Superior temporal gyrus (tissue), 1 donor: ENCODE data around the gene GPR151.

Experiments used
- DNase-seq: peaks from one replicate; pipeline ENCODE4 v3.0.0-alpha.2; 2016; ENCODE audit errors: extremely low spot score

GPR151 gene

DNA sequence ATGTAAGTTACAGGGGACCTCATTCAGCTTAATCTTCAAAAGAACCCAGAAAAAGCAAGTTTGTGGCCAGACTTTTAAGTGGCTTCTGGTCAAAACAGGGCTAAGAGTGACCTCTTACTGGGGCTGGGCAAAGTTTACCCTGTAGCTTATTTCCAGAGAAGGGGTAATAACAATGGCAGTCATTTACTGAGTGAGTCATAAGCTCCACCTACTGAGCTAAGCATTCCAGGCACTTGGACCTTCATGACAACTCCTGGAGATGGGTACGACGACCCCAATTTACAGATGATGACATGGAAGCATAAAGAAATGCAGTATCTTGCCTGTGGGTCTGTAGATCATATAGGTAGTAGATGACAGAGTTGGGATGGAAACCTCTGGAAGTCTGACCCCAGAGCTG is 4.7 kb upstream of the GPR151 start:
- DNase-seq, result no peak

DNA sequence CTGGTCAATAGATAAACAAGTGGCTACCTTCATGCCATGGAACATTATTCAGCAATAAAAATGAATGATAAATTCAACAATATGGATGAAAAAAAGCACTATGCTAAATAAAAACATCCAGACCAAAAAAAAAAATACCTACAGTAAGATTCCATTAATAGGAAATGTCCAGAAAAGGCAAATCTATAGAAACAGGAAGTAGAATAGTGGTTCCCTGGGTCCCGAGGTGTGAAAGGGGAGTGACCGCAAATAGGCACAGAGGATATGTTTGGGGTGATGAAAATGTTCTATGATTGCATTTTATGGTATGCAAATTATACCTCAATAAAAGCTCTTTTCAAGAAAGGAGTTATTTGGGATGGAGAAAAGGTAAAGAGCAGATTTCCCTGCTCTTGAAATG is 3.6 kb upstream of the GPR151 start:
- DNase-seq, result no peak

GRCh38 chr5:146515473-146516150 is 378 bp downstream of the GPR151 start:
- DNase-seq, result peak; percentile 45

DNA sequence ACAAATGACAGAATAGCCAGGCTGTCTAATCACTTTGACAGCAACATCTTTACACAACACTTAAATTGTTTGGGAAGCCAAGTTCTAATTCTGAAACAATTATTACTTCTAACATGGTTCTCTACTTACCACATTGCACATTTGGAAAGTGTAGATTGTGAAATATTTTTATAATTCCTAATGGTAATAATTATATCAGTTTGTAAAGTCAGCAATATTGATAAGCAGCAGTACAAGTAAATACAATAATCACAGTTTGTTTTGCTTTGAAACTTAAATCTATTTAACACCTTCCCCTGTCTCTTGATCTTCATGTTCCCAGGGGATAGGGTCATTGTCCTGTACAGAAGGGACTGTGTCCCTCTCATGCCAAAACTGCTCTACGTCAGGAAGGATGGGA is 1.4 kb downstream of the GPR151 start:
- DNase-seq, result no peak

DNA sequence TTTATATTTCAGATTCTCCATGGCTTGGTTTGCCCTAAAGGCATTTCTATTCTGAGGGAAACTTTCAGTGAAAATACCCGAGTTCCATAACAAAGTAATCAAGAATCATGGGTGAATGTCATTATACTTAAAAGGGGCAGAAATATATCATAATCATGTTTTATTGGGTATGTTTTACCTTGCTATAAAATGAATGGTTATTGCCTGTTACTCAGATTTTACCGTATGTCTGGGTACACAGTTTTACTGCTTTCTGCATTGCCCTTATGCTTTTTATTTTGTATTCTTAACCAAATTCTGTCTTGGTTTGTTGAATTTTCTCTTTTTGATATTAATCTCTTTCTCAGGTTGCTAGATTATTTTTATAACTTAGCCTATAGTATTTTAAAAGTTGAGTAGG is 2.5 kb downstream of the GPR151 start:
- no peak for DNase-seq

GRCh38 chr5:146510559-146511125 is 5.3 kb downstream of the GPR151 start:
- no peak for DNase-seq

- DNase-seq, result no peak
Observed at GRCh38 chr5:146507428-146507827, 8.6 kb downstream of the GPR151 start.

DNA sequence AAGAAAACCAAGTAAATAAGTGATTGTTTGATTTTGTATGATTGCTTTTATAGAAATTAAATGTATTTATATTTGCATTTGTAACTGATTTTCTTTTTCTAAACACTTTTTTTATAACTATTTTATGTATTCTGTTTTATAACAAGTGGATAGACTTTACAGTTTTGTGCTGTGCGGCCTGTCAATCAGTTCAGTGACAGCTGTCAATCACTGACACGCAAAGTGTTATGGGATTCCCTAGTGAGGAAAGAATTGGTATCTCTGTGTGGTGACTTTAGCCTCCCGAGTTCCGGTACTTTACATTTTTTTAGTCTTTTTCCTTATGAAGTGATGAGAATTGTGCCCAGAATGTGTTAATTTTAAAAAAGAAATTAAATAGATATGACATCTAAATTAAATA is 16.3 kb downstream of the GPR151 start:
- DNase-seq, result no peak

GRCh38 chr5:146494656-146495055 is 21.3 kb downstream of the GPR151 start:
- no peak for DNase-seq

- no peak for DNase-seq
Observed at GRCh38 chr5:146490089-146490843, 25.7 kb downstream of the GPR151 start.

DNA sequence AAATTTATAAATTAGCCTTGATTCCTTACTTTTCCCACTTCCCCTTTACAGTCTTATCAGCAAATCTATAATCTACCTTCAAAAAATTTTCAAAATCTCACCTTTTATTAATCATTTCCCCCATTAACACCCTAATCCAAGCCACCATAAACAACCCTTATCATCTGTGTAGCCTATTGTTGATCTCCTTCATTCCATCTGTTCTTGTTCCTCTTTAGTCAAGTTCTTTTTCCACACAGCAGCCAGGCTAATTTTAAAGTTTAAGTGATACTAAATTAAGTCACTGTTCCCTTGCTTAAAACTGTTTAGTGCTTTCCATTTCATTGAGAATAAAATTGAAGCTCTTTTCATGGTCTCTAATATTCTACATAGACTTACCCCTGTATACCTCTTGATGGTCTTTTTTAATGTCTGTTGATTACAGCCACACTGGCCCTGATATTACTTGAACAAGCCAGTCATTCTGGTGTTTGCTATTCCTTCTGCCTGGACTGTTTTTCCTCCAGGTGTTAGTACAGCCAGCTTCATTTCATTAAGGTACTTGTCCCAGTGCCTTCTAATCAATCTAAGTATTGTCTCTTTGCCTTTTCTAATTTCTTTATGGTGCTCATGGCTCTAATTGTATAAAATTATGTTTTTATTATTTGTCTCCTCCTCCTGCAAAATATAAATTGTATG is 31.1 kb downstream of the GPR151 start:
- no peak for DNase-seq

DNA sequence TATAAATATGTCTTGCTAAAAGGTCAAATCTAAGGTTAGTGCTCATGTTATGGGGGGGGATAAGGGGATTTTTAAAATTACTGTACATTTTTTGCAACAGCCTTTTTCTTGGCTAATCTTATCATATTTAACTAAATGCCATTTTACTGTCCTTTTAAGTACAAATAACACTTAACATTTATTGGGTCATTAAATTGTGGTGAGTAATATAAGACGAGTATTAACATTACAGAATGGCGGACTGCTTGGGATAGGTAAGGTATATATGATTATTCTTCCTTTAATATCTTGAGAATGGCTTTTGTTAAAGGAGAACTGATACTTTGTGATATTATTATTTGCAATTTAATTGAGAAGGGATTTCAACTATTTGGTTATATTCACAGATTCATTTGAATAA is 33.2 kb downstream of the GPR151 start:
- no peak for DNase-seq

- DNase-seq, result no peak
Observed at GRCh38 chr5:146475906-146476305, 40.1 kb downstream of the GPR151 start.

GRCh38 chr5:146475190-146475780 is 40.7 kb downstream of the GPR151 start:
- no peak for DNase-seq

DNA sequence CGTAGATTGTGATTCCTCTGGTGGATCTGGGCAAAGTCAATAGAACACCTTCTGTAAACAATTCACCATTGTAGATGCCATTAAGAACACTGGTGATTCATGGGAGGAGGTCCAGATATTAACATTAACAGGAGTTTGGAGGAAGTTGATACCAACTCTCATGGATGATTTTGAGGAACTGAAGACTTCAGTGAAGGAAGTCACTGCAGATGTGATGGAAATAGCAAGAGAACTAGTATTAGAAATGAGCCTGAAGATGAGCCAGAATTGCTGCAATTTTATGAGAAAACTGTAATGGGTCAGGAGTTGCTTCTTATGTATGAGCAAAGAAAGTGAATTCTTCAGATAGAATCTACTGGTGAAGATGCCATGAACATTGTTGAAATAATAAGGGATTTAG is 41.9 kb downstream of the GPR151 start:
- no peak for DNase-seq

DNA sequence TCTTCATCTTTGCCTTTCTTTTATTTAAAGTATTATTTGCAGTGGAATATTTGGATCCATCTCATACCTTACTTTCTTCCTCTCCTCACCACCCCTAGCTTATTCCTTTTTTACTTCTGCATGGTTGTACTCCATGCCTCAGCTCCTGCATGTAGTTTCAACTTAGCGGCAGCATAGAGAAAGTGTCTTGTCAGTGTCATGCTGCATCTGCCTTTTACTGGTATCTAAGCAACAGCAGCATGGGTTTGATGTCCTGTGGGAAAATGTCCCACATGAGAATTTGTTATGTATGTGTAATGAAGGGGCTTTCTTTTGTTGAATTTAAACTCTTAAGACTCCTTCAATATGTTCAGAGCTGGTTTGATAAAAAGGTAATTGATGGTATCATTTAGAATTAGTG is 48.2 kb downstream of the GPR151 start:
- DNase-seq, result no peak

DNA sequence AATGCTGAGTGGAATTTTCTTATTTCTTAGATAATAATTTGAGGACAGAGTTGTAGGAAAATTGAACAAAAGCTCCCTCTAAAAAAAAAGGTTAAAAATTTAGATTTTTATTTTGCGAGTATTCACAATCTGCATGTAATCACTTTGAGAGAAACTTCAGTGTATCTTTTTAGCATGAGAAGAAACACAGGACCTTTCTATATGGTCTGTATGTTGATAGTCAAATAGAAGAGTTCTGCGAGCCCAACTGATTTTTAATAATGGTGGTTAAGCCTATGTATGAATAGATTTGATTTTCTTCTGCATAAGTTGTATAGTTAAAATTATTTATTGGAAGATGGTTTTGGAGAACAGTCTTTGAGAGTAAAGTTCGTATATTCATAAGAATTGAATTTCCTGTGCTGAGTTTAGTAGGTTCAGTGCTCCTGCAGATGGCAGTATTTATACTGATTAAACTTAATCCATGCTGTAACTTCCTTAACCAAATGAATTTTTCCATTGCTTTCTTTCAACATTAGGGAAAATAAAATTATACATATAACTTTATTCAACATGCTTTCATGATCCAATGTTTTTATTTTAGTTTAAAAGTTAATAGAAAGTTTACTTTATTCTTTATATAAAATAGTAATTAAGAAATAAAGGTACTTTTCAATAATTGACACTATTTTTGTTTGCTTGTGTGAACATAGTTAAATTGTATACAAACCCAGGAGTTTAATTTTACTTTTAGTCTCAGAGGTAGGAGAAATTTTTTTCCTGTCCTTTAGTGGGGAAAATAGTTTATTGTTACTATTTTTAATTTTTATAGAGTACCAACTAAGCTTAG is 49.3 kb downstream of the GPR151 start:
- peak; percentile 65 for DNase-seq

- no peak for DNase-seq
Observed at GRCh38 chr5:146463446-146463845, 52.5 kb downstream of the GPR151 start.
